Eye (tissue), 1 donor: Measurements from ENCODE around the gene RAP1GAP.
"Not testable (repeated sequence)": the region's sequence is repeated elsewhere in the genome, so short reads cannot be mapped to it uniquely, and the experiment has no call there.

Source experiments
- DNase-seq: peaks from one replicate; pipeline ENCODE4 v3.0.0-alpha.2; 2015

Gene RAP1GAP

GRCh38 chr1:21674957-21675356 lies 5.8 kb upstream of the RAP1GAP start:
- DNase-seq = no peak

GRCh38 chr1:21673853-21674252 lies 4.7 kb upstream of the RAP1GAP start:
- DNase-seq = not testable (repeated sequence)

- peak; percentile 59 for DNase-seq
Measured at GRCh38 chr1:21673277-21673780, 4.2 kb upstream of the RAP1GAP start.

GRCh38 chr1:21672478-21673276 lies 3.5 kb upstream of the RAP1GAP start:
- DNase-seq = no peak

GRCh38 chr1:21671915-21672314 lies 2.8 kb upstream of the RAP1GAP start:
- DNase-seq = peak; percentile 90

- DNase-seq = peak; percentile 26
Measured at GRCh38 chr1:21670956-21671902, 2.1 kb upstream of the RAP1GAP start.

- DNase-seq = no peak
Measured at GRCh38 chr1:21670059-21670881, 1.1 kb upstream of the RAP1GAP start.

GRCh38 chr1:21668951-21669257 lies 253 bp downstream of the RAP1GAP start:
- no peak for DNase-seq

- peak; percentile 58 for DNase-seq
Measured at GRCh38 chr1:21668232-21668950, 766 bp downstream of the RAP1GAP start.

GRCh38 chr1:21667348-21668231 lies 1.6 kb downstream of the RAP1GAP start:
- no peak for DNase-seq

- peak; percentile 39 for DNase-seq
Measured at GRCh38 chr1:21666576-21667320, 2.4 kb downstream of the RAP1GAP start.

- no peak for DNase-seq
Measured at GRCh38 chr1:21665711-21666575, 3.2 kb downstream of the RAP1GAP start.

GRCh38 chr1:21664806-21665588 lies 4.2 kb downstream of the RAP1GAP start:
- no peak for DNase-seq

- no peak for DNase-seq
Measured at GRCh38 chr1:21663951-21664805, 5.0 kb downstream of the RAP1GAP start.

GRCh38 chr1:21663248-21663950 lies 5.8 kb downstream of the RAP1GAP start:
- DNase-seq = no peak

- DNase-seq = no peak
Measured at GRCh38 chr1:21662426-21663247, 6.5 kb downstream of the RAP1GAP start.
